HFFc6 (cell line): ENCODE measurements around the gene MAK. TPM values are rescaled to one million over a fixed set of nuclear protein-coding genes. Genes with fewer than 3 reads are reported as not detected.
"Not testable (repeated sequence)": the region's sequence is repeated elsewhere in the genome, so short reads cannot be mapped to it uniquely, and the experiment has no call there.

Experiments
- DNase-seq: peaks from one replicate; pipeline ENCODE4 v3.0.0-alpha.2; 2018
- H3K27ac Mint-ChIP-seq: 2 replicates; pipeline ENCODE4 v1.8.0; 2020; ENCODE audit warnings: mild to moderate bottlenecking, mixed read lengths
- H3K27me3 Mint-ChIP-seq: 2 replicates; pipeline ENCODE4 v1.8.0; 2021; ENCODE audit warnings: mild to moderate bottlenecking, moderate library complexity, mixed read lengths; ENCODE audit not compliant: insufficient read depth
- H3K36me3 Mint-ChIP-seq: 2 replicates; pipeline ENCODE4 v1.8.0; 2021; ENCODE audit warnings: low read depth, mixed read lengths
- H3K4me1 Mint-ChIP-seq: 2 replicates; pipeline ENCODE4 v1.8.0; 2020; ENCODE audit warnings: low read depth, mixed read lengths
- H3K4me3 Mint-ChIP-seq: 2 replicates; pipeline ENCODE4 v1.8.0; 2020; ENCODE audit warnings: mild to moderate bottlenecking, moderate library complexity, mixed read lengths
- H3K9me3 Mint-ChIP-seq: 2 replicates; pipeline ENCODE4 v1.8.0; 2020; ENCODE audit warnings: mild to moderate bottlenecking, mixed read lengths
- CTCF ChIP-seq: fragments of 200-600 bp; sonication (generic); IDR thresholded peaks from 2 replicates; pipeline ENCODE4 v1.5.0; 2021; ENCODE audit warnings: antibody characterized with exemption, mild to moderate bottlenecking
- total RNA-seq, 6 experiments: library from RNA; stranded (reverse); fragmentation: NEBNext Ultra II Directional; extraction: Animal tissue kit (Norgen Biotek cat#: 25700); gene quantifications; 2 replicates in 1 of 6; 3 replicates in 5 of 6; pipeline ENCODE4 v1.2.3, GENCODE V29; 2021

MAK gene
- total RNA-seq, 6 experiments from 2014 or later, result not detected

- peaks cover 38% of the 10 kb centered on the region for H3K4me1 Mint-ChIP-seq
- peak overlapping the region; percentile 97 for H3K4me3 Mint-ChIP-seq
- H3K9me3 Mint-ChIP-seq, result peaks cover 10% of the 10 kb centered on the region; the same call in 1 of the 2 replicates
- H3K36me3 Mint-ChIP-seq, result peaks cover 33% of the 10 kb centered on the region
- no peak for TF ChIP-seq CTCF
- H3K27me3 Mint-ChIP-seq, result peaks cover 2% of the 10 kb centered on the region
- peak overlapping the region; percentile 97 for H3K27ac Mint-ChIP-seq
- no peak for DNase-seq
Observed at GRCh38 chr6:10723567-10723881, 114.8 kb downstream of the MAK start.

- H3K4me3 Mint-ChIP-seq, result peak within 1 kb of the TSS; percentile 97
- H3K4me1 Mint-ChIP-seq, result peaks cover 38% of the 10 kb centered on the region
- H3K36me3 Mint-ChIP-seq, result peaks cover 32% of the 10 kb centered on the region
- TF ChIP-seq CTCF, result no peak
- H3K9me3 Mint-ChIP-seq, result peaks cover 15% of the 10 kb centered on the region; the same call in 1 of the 2 replicates
- DNase-seq, result peak; percentile 99
- peak within 1 kb of the TSS; percentile 97 for H3K27ac Mint-ChIP-seq
- peaks cover 2% of the 10 kb centered on the region for H3K27me3 Mint-ChIP-seq
Observed at GRCh38 chr6:10722820-10723566, 115.3 kb downstream of the MAK start, which contains the start of gene TMEM14C. Gene TMEM14C (plus strand): TSS chr6:10723070. CDS start chr6:10724614, 1,544 bp downstream.

- H3K27me3 Mint-ChIP-seq, result peaks cover 2% of the 10 kb centered on the region
- peaks cover 15% of the 10 kb centered on the region; the same call in 1 of the 2 replicates for H3K9me3 Mint-ChIP-seq
- H3K36me3 Mint-ChIP-seq, result peaks cover 29% of the 10 kb centered on the region
- DNase-seq, result no peak
- no peak for TF ChIP-seq CTCF
- peak overlapping the region; percentile 97 for H3K27ac Mint-ChIP-seq
- peaks cover 38% of the 10 kb centered on the region for H3K4me1 Mint-ChIP-seq
- H3K4me3 Mint-ChIP-seq, result peak overlapping the region; percentile 97
Observed at GRCh38 chr6:10722570-10722819, 115.8 kb downstream of the MAK start.

GRCh38 chr6:10721850-10722569 lies 116.3 kb downstream of the MAK start:
- DNase-seq, result no peak
- Mint-ChIP-seq H3K9me3 (peaks cover 15% of the 10 kb centered on the region; the same call in 1 of the 2 replicates), H3K4me1 (peaks cover 38% of the 10 kb centered on the region), H3K27me3 (peaks cover 2% of the 10 kb centered on the region), H3K4me3 (peak overlapping the region; percentile 97), H3K27ac (peak overlapping the region; percentile 97), H3K36me3 (peaks cover 26% of the 10 kb centered on the region)
- TF ChIP-seq CTCF, result no peak

GRCh38 chr6:10720960-10721849 lies 117.1 kb downstream of the MAK start:
- Mint-ChIP-seq H3K4me1 (peaks cover 38% of the 10 kb centered on the region), H3K27ac (peak overlapping the region; percentile 97), H3K9me3 (peaks cover 15% of the 10 kb centered on the region; the same call in 1 of the 2 replicates), H3K4me3 (peak overlapping the region; percentile 97), H3K36me3 (peaks cover 24% of the 10 kb centered on the region)
- not testable (repeated sequence) for DNase-seq, H3K27me3 Mint-ChIP-seq
